ENCODE measurements around the gene CFAP92. TPM values are rescaled to one million over a fixed set of nuclear protein-coding genes. Genes with fewer than 3 reads are reported as not detected.

CFAP92 gene
- polyA plus RNA-seq, 1 donor from 2014 or later, result not detected

Other genes starting within 250 kb of the CFAP92 start
- gene ACAD9, start 114.5 kb downstream of the CFAP92 start, polyA plus RNA-seq, result 14.2 TPM
- not detected for gene EFCC1, start 7.2 kb upstream of the CFAP92 start, polyA plus RNA-seq
- 4.3 TPM for gene GP9, start 66.7 kb upstream of the CFAP92 start, polyA plus RNA-seq
- gene RAB43, start 127.7 kb upstream of the CFAP92 start, polyA plus RNA-seq, result 3.9 TPM
- 71.9 TPM for gene ISY1, start 167.0 kb upstream of the CFAP92 start, polyA plus RNA-seq
- gene CNBP, start 189.8 kb upstream of the CFAP92 start, polyA plus RNA-seq, result 790 TPM